GM18951 (cell line): ENCODE results near the gene PLEKHA6.

Experiments used
- POLR2A ChIP-seq: IDR thresholded peaks from 4 replicates; pipeline ENCODE4 v1.6.1; 2011; ENCODE audit warnings: mild to moderate bottlenecking; ENCODE audit not compliant: insufficient read length, insufficient read depth; ENCODE audit errors: extremely low read depth
- in situ Hi-C: fragments of 300-500 bp; cut with MboI; formaldehyde crosslinking; loops from one replicate; pipeline ENCODE4 v1.12.0; 2022; ENCODE audit warnings: low sequenced_read_pairs, mixed read lengths, inconsistent platforms; ENCODE audit not compliant: unreplicated experiment

The PLEKHA6 gene

GRCh38 chr1:204258213-204259115, 101.3 kb downstream of the PLEKHA6 start:
- in situ Hi-C loops: no loop called here
- no peak for TF ChIP-seq POLR2A

- in situ Hi-C loops: no loop called here
- no peak for TF ChIP-seq POLR2A
Observed at GRCh38 chr1:204257446-204257845, 102.3 kb downstream of the PLEKHA6 start.

DNA sequence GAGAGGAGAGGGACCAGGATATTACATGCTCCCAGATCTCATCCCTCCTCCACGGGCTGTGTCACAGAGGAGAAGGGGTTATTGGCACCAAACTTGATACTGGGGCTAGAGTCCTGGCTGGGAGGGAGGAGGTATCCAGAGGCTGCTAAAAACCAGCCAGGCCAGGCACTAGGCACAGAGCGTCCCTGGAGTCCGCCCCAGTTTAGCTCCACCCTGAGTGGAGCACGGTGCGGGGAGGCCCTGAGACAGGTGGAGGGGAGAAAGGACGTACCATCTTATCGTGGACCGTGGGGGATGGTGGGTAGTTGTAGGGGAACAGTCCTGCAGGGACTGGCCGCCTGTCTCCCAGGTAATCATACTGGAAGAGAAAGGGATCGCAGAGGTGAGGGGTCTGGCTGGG, 103.2 kb downstream of the PLEKHA6 start:
- in situ Hi-C loops: no loop called here
- TF ChIP-seq POLR2A: no peak

GRCh38 chr1:204255966-204256365, 103.8 kb downstream of the PLEKHA6 start:
- in situ Hi-C loops: no loop called here
- TF ChIP-seq POLR2A: no peak

GRCh38 chr1:204255225-204255624, 104.5 kb downstream of the PLEKHA6 start:
- in situ Hi-C loops: no loop called here
- no peak for TF ChIP-seq POLR2A

DNA sequence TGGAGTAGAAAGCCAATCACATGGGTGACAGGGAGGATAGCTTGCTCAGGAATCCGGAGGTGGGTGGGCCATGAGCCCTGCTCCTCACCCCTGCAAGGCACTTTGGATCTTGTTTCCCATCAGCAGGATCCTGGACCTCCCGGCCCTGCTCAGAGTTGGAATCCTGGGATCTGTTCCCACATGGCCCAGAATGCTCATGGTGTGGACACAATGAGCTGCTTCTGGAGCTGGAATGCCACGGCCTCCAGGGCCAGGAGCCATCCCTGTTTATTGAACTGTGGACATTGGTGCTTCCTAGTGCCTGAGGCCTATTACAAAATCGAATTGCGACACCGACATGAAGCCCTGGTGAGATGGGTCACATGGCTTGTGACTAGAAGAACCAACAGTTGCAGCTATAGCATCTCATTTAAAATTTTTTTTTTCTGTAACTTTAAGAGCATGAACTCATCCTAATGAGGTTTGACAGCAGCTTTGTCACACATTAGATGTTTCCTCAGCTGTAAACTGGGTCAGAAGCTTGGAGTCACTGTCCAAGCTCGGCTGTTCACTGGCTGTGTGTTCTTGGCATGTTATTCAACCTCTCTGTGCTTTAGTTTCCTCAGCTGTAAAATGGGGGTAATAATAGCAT, 105.6 kb downstream of the PLEKHA6 start:
- in situ Hi-C loops: no loop called here
- TF ChIP-seq POLR2A: no peak

- no peak for TF ChIP-seq POLR2A
- in situ Hi-C loops: no loop called here
Observed at GRCh38 chr1:204251926-204252689, 107.6 kb downstream of the PLEKHA6 start.

- in situ Hi-C loops: no loop called here
- TF ChIP-seq POLR2A: no peak
Observed at GRCh38 chr1:204251286-204251685, 108.4 kb downstream of the PLEKHA6 start.

- TF ChIP-seq POLR2A: no peak
- in situ Hi-C loops: no loop called here
Observed at GRCh38 chr1:204250428-204251030, 109.2 kb downstream of the PLEKHA6 start.

DNA sequence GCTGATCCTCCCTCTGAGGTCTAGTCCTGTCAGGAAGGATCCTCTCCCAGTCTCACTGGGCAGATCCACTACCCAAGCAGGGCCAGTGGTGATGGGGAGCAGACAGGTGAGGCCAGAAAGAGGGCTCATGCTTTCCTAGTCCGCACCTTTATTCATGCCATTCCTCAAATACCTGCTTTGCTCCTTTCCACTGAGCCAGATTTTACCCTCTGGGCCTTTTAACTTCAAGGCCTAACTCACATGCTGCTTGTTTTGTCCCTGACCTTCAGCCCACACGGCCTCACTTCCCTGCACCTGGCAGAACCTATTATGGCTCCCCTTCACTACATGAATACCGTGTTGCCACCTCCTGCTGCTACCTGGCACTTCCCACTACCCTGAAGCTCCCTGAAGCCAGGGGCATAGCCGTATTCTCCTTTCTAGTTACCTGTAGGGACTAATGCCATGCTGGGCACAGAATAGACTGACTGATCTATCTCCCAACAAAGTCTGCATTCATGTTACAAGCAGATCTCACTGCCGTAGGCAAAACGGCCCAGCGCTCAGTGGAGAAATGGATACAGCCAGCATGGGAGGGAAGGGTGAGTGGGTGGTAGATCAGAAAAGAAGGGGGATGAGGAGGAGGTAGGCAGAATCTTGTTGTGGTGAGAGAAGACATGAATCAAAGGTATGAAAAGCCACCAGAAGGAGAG, 109.8 kb downstream of the PLEKHA6 start:
- in situ Hi-C loops: no loop called here
- TF ChIP-seq POLR2A: no peak

GRCh38 chr1:204248954-204249353, 110.8 kb downstream of the PLEKHA6 start:
- in situ Hi-C loops: no loop called here
- TF ChIP-seq POLR2A: no peak

GRCh38 chr1:204246876-204247275, 112.9 kb downstream of the PLEKHA6 start:
- in situ Hi-C loops: no loop called here

More at GRCh38 chr1:204246876-204247275, 112.9 kb downstream of the PLEKHA6 start:
- no peak for TF ChIP-seq POLR2A
